Stimulated activated naive CD8-positive, alpha-beta T cell treated with anti-CD3 and anti-CD28 coated beads, Interleukin-15, Interleukin-2, amounts not matched to agents 100 ng/mL and 50 ng/mL, for 24 hours (primary cell): ENCODE measurements around the gene TP53AIP1.
A peak's percentile ranks its signal among the peaks of the same experiment; 100 is the strongest.

Experiments
- H3K27ac Mint-ChIP-seq: one replicate; pipeline ENCODE4 v1.8.0; 2021; ENCODE audit warnings: mild to moderate bottlenecking, mixed read lengths
- H3K27me3 Mint-ChIP-seq: one replicate; pipeline ENCODE4 v1.8.0; 2021; ENCODE audit warnings: mixed read lengths
- H3K36me3 Mint-ChIP-seq: one replicate; pipeline ENCODE4 v1.8.0; 2021; ENCODE audit warnings: low read depth, mixed read lengths
- H3K4me1 Mint-ChIP-seq: one replicate; pipeline ENCODE4 v1.8.0; 2021; ENCODE audit warnings: low read depth, mixed read lengths
- H3K4me3 Mint-ChIP-seq: one replicate; pipeline ENCODE4 v1.8.0; 2021; ENCODE audit warnings: mild to moderate bottlenecking, mixed read lengths
- H3K9me3 Mint-ChIP-seq: one replicate; pipeline ENCODE4 v1.8.0; 2021; ENCODE audit warnings: mixed read lengths

TP53AIP1 gene

GRCh38 chr11:128897826-128898225, 44.8 kb downstream of the TP53AIP1 start:
- Mint-ChIP-seq H3K4me1 (peaks cover 5% of the 10 kb centered on the region), H3K36me3 (no peaks in the 10 kb centered on the region), H3K27me3 (peaks cover 33% of the 10 kb centered on the region), H3K4me3 (no peak overlapping the region), H3K9me3 (no peaks in the 10 kb centered on the region), H3K27ac (no peak overlapping the region)

- no peaks in the 10 kb centered on the region for H3K36me3 Mint-ChIP-seq
- peaks cover 41% of the 10 kb centered on the region for H3K27me3 Mint-ChIP-seq
- H3K4me1 Mint-ChIP-seq = peaks cover 5% of the 10 kb centered on the region
- H3K9me3 Mint-ChIP-seq = no peaks in the 10 kb centered on the region
- H3K27ac Mint-ChIP-seq = no peak overlapping the region
- H3K4me3 Mint-ChIP-seq = no peak overlapping the region
Observed at GRCh38 chr11:128896356-128896755, 46.3 kb downstream of the TP53AIP1 start.

DNA sequence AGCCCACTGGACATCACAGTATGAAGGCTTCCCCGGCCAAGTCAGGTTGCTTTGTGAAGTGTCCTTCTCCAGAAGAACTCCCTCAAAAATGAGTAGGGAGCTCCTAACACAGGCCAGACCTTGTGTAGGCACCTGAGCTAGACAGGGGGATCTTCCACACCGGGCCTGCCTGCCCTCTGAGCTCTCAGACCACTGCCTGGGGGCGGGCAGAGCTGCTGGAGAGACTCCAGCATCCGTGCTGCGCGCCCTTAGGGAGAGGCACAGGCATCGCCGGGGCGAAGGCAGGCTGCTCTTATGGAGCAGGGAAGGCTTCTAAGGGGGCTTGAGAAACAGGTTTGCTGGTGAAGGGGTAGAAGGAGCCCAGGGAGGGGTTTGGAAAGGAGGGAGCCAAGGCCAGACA, 47.1 kb downstream of the TP53AIP1 start:
- H3K4me3 Mint-ChIP-seq = no peak overlapping the region
- H3K27me3 Mint-ChIP-seq = peaks cover 46% of the 10 kb centered on the region
- H3K27ac Mint-ChIP-seq = no peak overlapping the region
- H3K9me3 Mint-ChIP-seq = no peaks in the 10 kb centered on the region
- H3K4me1 Mint-ChIP-seq = peaks cover 8% of the 10 kb centered on the region
- H3K36me3 Mint-ChIP-seq = no peaks in the 10 kb centered on the region

DNA sequence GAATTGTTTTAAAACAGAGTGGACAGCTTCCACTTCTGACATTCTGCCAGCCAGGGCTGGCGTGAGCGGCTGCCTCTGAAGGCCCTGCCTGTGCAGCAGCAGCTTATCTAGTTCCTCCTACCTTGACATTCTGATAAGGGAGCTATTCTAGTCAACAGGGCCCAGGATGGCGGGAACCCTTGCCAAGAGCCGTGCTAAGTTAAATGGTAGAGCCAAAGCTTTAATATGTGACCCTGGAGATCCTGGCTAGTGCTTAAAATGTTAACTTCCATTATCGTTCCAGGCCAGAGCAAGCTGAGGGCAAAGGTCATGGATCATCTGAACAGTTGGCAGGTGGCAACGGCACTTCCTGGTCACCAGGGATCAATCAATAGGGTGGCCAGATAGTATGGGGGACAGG, 48.0 kb downstream of the TP53AIP1 start:
- H3K4me1 Mint-ChIP-seq = peaks cover 8% of the 10 kb centered on the region
- no peaks in the 10 kb centered on the region for H3K36me3 Mint-ChIP-seq
- H3K27ac Mint-ChIP-seq = no peak overlapping the region
- H3K4me3 Mint-ChIP-seq = no peak overlapping the region
- H3K27me3 Mint-ChIP-seq = peaks cover 51% of the 10 kb centered on the region
- no peaks in the 10 kb centered on the region for H3K9me3 Mint-ChIP-seq

DNA sequence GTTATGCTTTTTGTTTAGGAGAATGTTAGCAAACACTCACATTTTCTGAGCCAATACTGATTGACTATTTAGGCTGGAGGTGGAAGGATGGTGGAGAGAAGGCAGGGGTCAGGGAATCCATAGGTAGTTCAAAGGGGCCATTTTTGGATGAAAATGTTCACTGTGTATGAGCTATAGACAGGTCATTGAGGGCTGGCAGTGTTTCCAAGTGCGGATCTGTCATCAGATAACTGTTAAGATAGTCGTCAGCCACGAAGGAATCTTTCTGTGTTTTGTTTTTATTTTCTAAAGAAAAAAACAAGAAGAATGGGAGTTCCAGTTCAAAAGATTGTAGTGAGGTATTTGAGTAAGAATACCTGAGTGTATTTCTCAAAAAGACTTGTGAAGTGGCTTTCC, 48.4 kb downstream of the TP53AIP1 start:
- no peak overlapping the region for H3K4me3 Mint-ChIP-seq
- H3K27me3 Mint-ChIP-seq = peaks cover 55% of the 10 kb centered on the region
- no peaks in the 10 kb centered on the region for H3K9me3 Mint-ChIP-seq
- peaks cover 8% of the 10 kb centered on the region for H3K4me1 Mint-ChIP-seq
- H3K27ac Mint-ChIP-seq = peak overlapping the region; percentile 2
- no peaks in the 10 kb centered on the region for H3K36me3 Mint-ChIP-seq

GRCh38 chr11:128893578-128894285, 48.9 kb downstream of the TP53AIP1 start:
- H3K36me3 Mint-ChIP-seq = no peaks in the 10 kb centered on the region
- H3K4me1 Mint-ChIP-seq = peaks cover 8% of the 10 kb centered on the region
- H3K27me3 Mint-ChIP-seq = peaks cover 59% of the 10 kb centered on the region
- no peaks in the 10 kb centered on the region for H3K9me3 Mint-ChIP-seq
- H3K27ac Mint-ChIP-seq = peak overlapping the region; percentile 2
- H3K4me3 Mint-ChIP-seq = no peak overlapping the region

DNA sequence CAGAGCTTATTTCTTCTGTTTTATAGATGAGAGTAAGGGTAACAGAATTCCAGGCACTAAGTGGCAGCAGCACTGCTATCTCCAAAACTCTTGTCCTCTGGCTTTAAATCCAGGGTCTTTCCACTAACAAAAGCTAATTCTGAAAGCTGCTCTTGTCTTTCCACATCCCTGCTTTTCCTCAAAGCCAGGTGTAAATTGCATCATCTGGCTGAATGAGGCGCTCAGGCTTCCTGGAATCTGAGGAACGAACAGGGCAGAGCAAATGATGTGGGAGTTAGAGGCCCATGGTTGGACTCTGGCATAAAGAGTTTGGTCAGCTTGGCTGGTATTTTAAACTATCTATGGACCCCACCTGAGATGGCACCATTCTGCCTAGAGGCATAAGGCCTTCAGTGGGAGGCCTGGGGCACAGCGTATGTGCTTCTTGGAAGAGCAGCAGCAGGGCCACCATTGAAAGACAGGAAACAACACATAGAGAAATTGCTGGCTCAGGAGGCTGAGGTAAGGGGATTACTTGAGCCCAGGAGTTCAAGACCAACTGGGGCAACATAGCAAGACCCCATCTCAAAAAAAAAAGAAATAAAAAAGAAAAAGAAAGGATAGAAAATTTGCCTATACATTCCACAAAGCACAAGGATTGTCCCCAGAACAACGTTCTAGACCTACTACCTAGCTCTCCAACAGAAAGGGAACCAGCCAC, 49.7 kb downstream of the TP53AIP1 start:
- H3K27ac Mint-ChIP-seq = no peak overlapping the region
- H3K36me3 Mint-ChIP-seq = no peaks in the 10 kb centered on the region
- no peaks in the 10 kb centered on the region for H3K9me3 Mint-ChIP-seq
- peaks cover 62% of the 10 kb centered on the region for H3K27me3 Mint-ChIP-seq
- no peak overlapping the region for H3K4me3 Mint-ChIP-seq
- H3K4me1 Mint-ChIP-seq = peaks cover 8% of the 10 kb centered on the region

- Mint-ChIP-seq H3K4me3 (no peak overlapping the region), H3K36me3 (no peaks in the 10 kb centered on the region), H3K4me1 (peaks cover 10% of the 10 kb centered on the region), H3K9me3 (no peaks in the 10 kb centered on the region), H3K27ac (no peak overlapping the region), H3K27me3 (peaks cover 64% of the 10 kb centered on the region)
Observed at GRCh38 chr11:128891913-128892398, 50.7 kb downstream of the TP53AIP1 start.

GRCh38 chr11:128890543-128891368, 51.9 kb downstream of the TP53AIP1 start, which contains the start of gene KCNJ5:
KCNJ5 (plus strand) TSS chr11:128891356; CDS start chr11:128911274, 19,918 bp downstream.
- peak within 1 kb of the TSS; percentile 77 for H3K4me3 Mint-ChIP-seq
- peaks cover 17% of the 10 kb centered on the region for H3K4me1 Mint-ChIP-seq
- no peaks in the 10 kb centered on the region for H3K36me3 Mint-ChIP-seq
- H3K9me3 Mint-ChIP-seq = no peaks in the 10 kb centered on the region
- peaks cover 72% of the 10 kb centered on the region for H3K27me3 Mint-ChIP-seq
- no peak within 1 kb of the TSS for H3K27ac Mint-ChIP-seq

DNA sequence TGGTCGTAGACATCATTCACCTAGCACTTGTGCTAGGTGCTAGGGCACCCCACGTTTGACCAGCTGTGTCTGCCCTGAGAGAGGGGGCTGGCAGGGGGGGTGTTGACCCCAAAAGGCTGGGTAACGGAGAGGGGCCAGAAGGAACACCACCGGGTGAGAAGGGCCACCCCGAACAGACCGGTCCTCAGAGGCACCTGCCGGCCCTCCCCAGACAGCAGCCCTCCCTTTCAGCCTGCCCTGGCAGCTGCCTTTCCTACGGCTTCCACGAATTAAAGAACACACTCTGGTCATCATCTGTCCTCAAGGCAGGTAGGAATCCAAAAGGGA, 52.5 kb downstream of the TP53AIP1 start:
- Mint-ChIP-seq H3K4me3 (no peak overlapping the region), H3K27me3 (peaks cover 76% of the 10 kb centered on the region)

GRCh38 chr11:128889657-128890213, 52.9 kb downstream of the TP53AIP1 start:
- Mint-ChIP-seq H3K27me3 (peaks cover 76% of the 10 kb centered on the region), H3K36me3 (no peaks in the 10 kb centered on the region), H3K27ac (no peak overlapping the region), H3K4me1 (peaks cover 17% of the 10 kb centered on the region), H3K9me3 (no peaks in the 10 kb centered on the region), H3K4me3 (no peak overlapping the region)

More for the DNA sequence above, 52.5 kb downstream of the TP53AIP1 start:
- no peak overlapping the region for H3K27ac Mint-ChIP-seq
- H3K36me3 Mint-ChIP-seq = no peaks in the 10 kb centered on the region
- H3K4me1 Mint-ChIP-seq = peaks cover 17% of the 10 kb centered on the region
- H3K9me3 Mint-ChIP-seq = no peaks in the 10 kb centered on the region

GRCh38 chr11:128888034-128888985, 54.4 kb downstream of the TP53AIP1 start:
- no peak overlapping the region for H3K27ac Mint-ChIP-seq
- no peaks in the 10 kb centered on the region for H3K9me3 Mint-ChIP-seq
- H3K36me3 Mint-ChIP-seq = no peaks in the 10 kb centered on the region
- peaks cover 78% of the 10 kb centered on the region for H3K27me3 Mint-ChIP-seq
- peaks cover 12% of the 10 kb centered on the region for H3K4me1 Mint-ChIP-seq
- no peak overlapping the region for H3K4me3 Mint-ChIP-seq

- peaks cover 71% of the 10 kb centered on the region for H3K27me3 Mint-ChIP-seq
- H3K9me3 Mint-ChIP-seq = no peaks in the 10 kb centered on the region
- H3K36me3 Mint-ChIP-seq = no peaks in the 10 kb centered on the region
- H3K27ac Mint-ChIP-seq = no peak overlapping the region
- no peak overlapping the region for H3K4me3 Mint-ChIP-seq
- H3K4me1 Mint-ChIP-seq = peaks cover 12% of the 10 kb centered on the region
Observed at GRCh38 chr11:128886406-128887124, 56.1 kb downstream of the TP53AIP1 start.
